NCI-H2107 (cell line): ENCODE data around the gene MSI2.
"Not testable (repeated sequence)": the region's sequence is repeated elsewhere in the genome, so short reads cannot be mapped to it uniquely, and the experiment has no call there.

Source experiments
- DNase-seq: peaks from one replicate; lab custom pipeline; 2025; lab: John Stamatoyannopoulos, UW

MSI2 gene

GRCh38 chr17:57619061-57619937 lies 363.0 kb downstream of the MSI2 start:
- no peak for DNase-seq

GRCh38 chr17:57620576-57620975 lies 364.3 kb downstream of the MSI2 start:
- DNase-seq, result no peak

- DNase-seq, result not testable (repeated sequence)
Observed at GRCh38 chr17:57621791-57622190, 365.5 kb downstream of the MSI2 start.

- no peak for DNase-seq
Observed at GRCh38 chr17:57622306-57622682, 366.0 kb downstream of the MSI2 start.

GRCh38 chr17:57622683-57623433 lies 366.5 kb downstream of the MSI2 start:
- DNase-seq, result no peak

GRCh38 chr17:57623620-57624019 lies 367.3 kb downstream of the MSI2 start:
- no peak for DNase-seq

- DNase-seq, result no peak
Observed at GRCh38 chr17:57624386-57624785, 368.1 kb downstream of the MSI2 start.

GRCh38 chr17:57625511-57625910 lies 369.2 kb downstream of the MSI2 start:
- no peak for DNase-seq

GRCh38 chr17:57625957-57626356 lies 369.6 kb downstream of the MSI2 start:
- no peak for DNase-seq

GRCh38 chr17:57626520-57627210 lies 370.3 kb downstream of the MSI2 start:
- no peak for DNase-seq

- no peak for DNase-seq
Observed at GRCh38 chr17:57627591-57627990, 371.3 kb downstream of the MSI2 start.

GRCh38 chr17:57628421-57628820 lies 372.1 kb downstream of the MSI2 start:
- no peak for DNase-seq

- DNase-seq, result no peak
Observed at GRCh38 chr17:57629470-57629869, 373.1 kb downstream of the MSI2 start.

- DNase-seq, result no peak
Observed at GRCh38 chr17:57629886-57630285, 373.6 kb downstream of the MSI2 start.

- DNase-seq, result no peak
Observed at GRCh38 chr17:57630736-57631135, 374.4 kb downstream of the MSI2 start.

GRCh38 chr17:57631871-57632270 lies 375.5 kb downstream of the MSI2 start:
- no peak for DNase-seq

GRCh38 chr17:57632294-57632693 lies 376.0 kb downstream of the MSI2 start:
- DNase-seq, result no peak

GRCh38 chr17:57633236-57633635 lies 376.9 kb downstream of the MSI2 start:
- no peak for DNase-seq

- no peak for DNase-seq
Observed at GRCh38 chr17:57634713-57635465, 378.6 kb downstream of the MSI2 start.

GRCh38 chr17:57636274-57636673 lies 380.0 kb downstream of the MSI2 start:
- no peak for DNase-seq

- DNase-seq, result no peak
Observed at GRCh38 chr17:57636985-57637665, 380.8 kb downstream of the MSI2 start.
